GM12801 (cell line): Measurements from ENCODE around the gene DCLK1.

Experiments used
- CTCF ChIP-seq: IDR thresholded peaks from one replicate; pipeline ENCODE4 v1.5.1; 2011; ENCODE audit warnings: control low read depth; ENCODE audit not compliant: insufficient read length; ENCODE audit errors: extremely low read depth

Gene DCLK1

GRCh38 chr13:35797991-35798390 is 333.2 kb downstream of the DCLK1 start:
- no peak for TF ChIP-seq CTCF

DNA sequence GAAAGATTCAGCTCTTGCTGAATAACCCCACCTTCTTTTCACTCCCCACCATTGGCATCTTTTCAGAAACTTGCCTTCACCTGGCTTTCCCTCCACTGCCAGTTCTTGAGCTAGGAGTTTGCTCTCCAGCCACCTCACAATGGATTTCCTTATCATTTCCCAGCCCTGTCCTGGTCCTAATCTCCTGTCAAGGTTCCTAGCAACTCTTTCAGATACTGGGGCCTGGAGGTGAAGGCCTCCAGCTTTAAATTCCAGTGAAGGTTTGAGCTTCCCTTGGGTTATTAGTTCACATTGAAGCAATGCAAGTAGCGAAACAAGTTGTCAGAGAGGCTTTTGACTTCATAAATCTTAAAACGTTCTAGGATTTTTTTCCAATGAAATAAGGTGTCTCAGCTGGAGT is 333.9 kb downstream of the DCLK1 start:
- TF ChIP-seq CTCF, result no peak

- TF ChIP-seq CTCF, result no peak
Observed at GRCh38 chr13:35796623-35797022, 334.6 kb downstream of the DCLK1 start.

DNA sequence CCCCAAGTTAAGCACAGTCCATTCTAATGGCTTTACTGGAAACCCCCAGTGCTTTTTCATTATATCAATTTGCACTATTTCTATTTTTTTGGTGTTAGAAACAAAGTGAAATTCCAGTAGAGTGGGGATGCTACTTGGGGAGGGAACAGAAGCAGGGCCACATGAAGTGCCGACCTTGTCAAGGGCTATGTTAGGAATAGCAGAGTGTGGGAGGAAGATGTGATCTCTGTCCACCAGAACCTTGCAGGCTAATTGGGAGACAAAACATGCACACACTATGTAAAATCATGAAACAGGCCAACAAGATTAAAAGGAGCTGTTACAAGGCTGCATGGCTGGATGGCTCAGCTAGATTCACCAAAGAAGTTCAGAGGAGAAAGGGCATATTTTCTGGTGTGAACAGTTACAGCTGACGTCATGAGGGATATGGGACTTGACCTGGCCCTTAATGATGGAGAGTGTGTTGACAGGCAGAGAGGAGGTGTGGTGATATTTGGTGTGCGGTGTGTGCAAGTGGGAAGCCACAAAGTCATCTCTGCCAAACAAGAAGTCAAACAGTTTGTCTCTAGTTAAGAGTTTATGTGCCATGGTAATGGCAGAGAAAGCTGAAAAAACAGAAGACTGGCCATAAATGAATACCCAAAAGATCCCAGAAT is 336.3 kb downstream of the DCLK1 start:
- no peak for TF ChIP-seq CTCF

- no peak for TF ChIP-seq CTCF
Observed at GRCh38 chr13:35793823-35794222, 337.4 kb downstream of the DCLK1 start.

GRCh38 chr13:35792911-35793310 is 338.3 kb downstream of the DCLK1 start:
- no peak for TF ChIP-seq CTCF

DNA sequence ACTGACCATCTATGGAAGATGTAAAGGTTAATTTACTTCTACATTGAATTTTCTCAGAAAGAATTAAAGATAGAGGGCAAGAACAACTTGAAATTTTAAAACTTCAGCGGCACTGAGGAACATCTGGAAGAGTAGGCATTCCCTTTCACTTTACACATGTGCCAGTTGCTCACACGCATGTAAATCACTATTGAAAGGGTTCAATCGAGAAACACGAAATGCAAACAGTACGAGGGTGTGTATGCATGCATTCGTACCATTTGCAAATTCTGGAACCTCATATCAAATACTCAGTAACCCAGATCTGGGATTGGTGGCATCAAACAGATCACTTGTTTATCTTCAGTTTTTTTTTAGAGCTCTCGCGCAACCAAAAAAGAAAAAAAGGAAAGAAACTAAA is 339.2 kb downstream of the DCLK1 start:
- TF ChIP-seq CTCF, result no peak
